ENCODE results near the gene LDLRAD4.

LDLRAD4 gene

GRCh38 chr18:13260197-13260934, 41.8 kb downstream of the LDLRAD4 start:
- no peak for TF ChIP-seq CTCF (IDR thresholded peaks at IDR 0.05)

- no peak for TF ChIP-seq CTCF (IDR thresholded peaks at IDR 0.05)
Measured at GRCh38 chr18:13260935-13261640, 42.5 kb downstream of the LDLRAD4 start.

- no peak for TF ChIP-seq CTCF (IDR thresholded peaks at IDR 0.05)
Measured at GRCh38 chr18:13261661-13262357, 43.2 kb downstream of the LDLRAD4 start.

- no peak for TF ChIP-seq CTCF (IDR thresholded peaks at IDR 0.05)
Measured at GRCh38 chr18:13262839-13263691, 44.5 kb downstream of the LDLRAD4 start.

- no peak for TF ChIP-seq CTCF (IDR thresholded peaks at IDR 0.05)
Measured at GRCh38 chr18:13264091-13265007, 45.8 kb downstream of the LDLRAD4 start.

- no peak for TF ChIP-seq CTCF (IDR thresholded peaks at IDR 0.05)
Measured at GRCh38 chr18:13265008-13265910, 46.7 kb downstream of the LDLRAD4 start.
